HG02623 (cell line): ENCODE results near the gene TSPAN9.

Source experiments
- ATAC-seq: cut with Tn5 transposase; IDR thresholded peaks from one replicate; pipeline ENCODE4 v1.9.1; 2021; ENCODE audit warnings: moderate library complexity; ENCODE audit not compliant: unreplicated experiment

Gene TSPAN9

DNA sequence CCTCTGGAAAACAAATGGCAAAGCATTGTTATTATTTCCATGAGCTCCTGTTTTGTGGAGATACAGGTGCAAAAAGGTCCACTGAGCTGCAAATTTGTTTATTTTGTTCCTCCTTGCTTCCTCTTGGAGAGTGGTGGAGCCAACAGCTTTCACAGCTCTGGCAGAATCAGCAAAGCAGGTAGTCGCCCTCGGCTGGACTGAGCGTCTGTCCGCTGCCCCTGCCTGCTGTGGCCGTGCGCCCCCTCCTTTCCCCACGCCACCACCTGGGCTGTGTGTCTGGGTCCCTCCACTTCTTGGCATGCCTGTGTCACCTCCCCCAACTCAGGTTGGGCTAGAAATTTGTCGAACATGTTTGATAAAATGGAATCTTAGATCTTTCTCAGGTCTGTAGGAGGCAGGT, 188.2 kb downstream of the TSPAN9 start:
- no peak for ATAC-seq

DNA sequence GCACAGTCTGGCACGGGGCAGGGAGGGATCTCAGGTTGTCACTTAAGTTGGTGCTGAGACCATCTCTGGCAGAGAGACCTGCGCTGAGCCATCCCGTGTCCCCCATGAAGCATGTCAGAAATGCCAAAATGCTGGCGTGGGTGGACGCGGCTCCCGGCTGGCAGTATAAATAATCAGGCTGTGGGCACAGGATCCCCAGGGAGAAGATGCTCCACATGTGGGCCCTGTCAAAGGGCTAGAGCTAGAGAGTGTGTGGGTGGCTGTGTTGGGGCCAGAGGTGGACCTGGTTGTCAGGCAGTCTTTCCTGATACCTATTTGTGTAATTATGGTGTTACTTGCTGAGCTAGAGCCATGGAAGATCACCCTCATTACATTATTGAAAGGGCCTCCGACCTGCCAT, 189.5 kb downstream of the TSPAN9 start:
- ATAC-seq: no peak

DNA sequence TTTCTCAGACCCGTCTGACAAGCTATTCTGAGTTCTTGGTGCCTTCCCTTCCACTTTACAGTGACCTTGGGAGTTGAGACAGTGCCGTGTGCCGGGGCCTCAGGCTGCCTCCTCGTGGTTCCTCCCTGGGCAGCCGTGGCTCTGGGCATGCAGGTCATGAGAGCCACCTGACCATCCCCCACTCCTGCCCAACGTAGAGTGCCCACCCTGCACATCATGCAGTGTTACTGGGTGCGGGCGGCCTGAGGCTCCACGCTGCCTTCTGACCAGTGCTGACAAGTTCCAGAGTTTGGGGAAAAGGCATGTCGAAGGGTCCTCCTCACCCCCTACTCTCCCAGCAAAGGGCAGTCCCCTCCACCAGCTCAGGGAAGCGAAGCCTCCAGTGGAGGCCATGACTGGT, 190.5 kb downstream of the TSPAN9 start:
- ATAC-seq: no peak

DNA sequence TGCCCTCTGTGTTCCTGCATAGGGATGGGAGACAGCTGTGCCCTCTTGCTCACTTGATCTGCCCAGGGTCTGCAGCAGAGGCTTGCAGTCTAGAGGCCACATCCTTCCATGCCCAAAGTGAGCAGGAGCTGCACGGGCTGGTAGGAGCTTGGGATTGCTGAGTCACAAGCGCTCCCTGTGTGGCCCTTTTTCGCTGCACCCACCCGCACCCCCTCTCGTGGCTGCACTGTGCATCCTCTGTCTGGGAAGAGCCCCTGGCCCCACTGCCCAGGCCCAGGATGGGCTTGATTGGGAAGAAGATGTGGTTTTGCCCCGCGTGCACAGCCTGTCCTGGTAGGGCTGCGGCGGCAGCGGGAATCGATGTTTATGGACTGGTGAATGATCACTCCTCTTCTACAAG, 192.4 kb downstream of the TSPAN9 start:
- ATAC-seq: no peak

DNA sequence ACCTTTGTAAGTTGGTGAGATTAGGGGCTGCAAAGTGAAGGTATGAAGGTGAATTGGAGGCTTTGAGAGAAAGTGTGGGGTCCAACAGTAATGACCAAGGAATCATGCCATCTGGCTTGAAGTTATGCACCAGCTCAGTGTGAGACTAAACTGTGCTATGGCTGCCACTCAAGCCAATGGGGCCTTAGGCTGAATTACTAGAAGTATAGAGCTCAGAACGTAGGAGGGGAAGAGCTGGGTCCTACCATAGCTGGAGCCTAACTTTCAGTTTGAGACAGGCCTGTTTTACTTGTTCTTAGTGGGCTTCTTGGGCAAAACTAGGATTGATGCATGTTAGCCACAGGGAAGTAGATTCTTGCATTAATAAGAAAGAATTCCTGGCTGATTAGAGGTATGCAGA, 194.0 kb downstream of the TSPAN9 start:
- no peak for ATAC-seq

DNA sequence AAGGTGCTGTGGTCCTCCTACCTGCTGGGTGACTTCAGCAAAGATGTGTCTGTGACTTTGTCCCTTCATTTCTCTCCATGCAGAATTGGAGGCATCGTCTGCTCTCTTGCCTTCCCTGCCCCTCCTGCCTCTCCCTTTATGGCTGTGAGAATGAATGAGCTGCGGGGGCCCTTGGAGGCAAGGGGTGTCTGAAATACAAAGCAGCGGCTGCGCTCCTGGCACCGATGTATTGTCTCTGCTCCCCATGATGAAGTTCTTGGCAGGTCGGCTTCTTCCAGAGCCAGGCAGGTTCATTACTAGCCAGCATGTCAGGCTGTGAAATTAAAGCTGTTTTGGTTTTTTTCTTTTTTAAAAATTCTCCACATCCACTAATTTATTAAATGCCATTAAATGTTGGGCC, 194.5 kb downstream of the TSPAN9 start:
- no peak for ATAC-seq

DNA sequence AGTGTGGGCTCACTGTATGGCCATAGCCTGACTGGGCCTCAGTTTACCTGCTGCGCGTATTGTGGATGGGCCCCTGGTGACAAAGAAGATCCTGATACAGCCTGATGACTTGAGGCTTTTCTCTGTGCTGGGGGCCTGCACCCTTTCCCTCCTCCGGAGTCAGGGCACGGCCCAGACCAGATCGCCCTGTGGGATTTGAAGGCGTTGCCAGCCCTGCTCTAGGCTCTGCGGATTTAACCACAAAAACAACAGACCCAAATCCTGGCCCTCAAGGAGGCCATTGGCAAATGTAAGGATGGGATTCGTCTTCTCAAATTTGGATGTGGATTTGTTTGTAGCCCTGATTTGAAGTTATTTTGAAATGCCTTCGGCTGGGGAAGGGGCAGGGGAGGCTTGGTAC, 195.8 kb downstream of the TSPAN9 start:
- no peak for ATAC-seq

DNA sequence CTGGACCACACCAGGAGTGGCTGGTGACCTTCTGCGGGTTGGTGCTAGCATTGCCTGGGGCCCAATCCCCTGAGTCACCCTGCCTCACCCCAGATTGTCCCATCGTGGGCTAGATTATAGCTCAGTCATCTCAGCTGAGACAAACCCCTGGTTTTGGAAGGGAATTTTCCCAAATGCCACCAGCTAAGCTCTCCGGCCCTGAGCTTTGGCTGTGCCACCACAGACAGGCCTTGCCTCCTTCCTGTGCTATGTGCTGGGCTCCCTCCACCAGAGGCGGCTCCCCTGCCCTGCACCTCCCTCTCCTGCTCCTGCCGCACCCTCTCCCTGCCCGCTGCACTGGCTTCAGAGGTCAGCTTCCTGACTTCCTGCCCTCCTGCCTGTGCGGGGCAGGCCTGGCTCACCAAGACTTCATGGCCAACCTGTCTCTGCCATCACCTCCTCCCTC, 196.3 kb downstream of the TSPAN9 start:
- ATAC-seq: no peak

DNA sequence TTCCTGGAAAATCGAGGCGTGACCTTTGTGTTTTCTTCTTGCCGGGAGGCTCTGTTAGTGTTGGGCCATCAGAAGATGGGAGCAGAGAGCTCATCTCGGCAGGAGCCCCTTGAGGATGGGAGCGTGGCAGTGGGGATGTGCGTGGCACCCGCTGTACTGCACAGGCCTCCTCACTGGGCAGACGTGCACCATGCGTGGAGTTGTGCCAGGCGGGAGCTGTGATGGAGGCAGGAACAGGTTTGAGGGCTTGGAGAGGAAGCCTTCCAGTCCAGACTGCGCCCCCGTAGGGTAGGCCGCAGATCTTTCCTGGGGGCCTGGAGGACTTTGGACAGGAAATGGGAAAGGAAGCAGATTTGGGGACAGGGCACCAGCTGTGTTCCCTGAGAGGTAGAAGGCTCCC, 197.5 kb downstream of the TSPAN9 start:
- no peak for ATAC-seq

DNA sequence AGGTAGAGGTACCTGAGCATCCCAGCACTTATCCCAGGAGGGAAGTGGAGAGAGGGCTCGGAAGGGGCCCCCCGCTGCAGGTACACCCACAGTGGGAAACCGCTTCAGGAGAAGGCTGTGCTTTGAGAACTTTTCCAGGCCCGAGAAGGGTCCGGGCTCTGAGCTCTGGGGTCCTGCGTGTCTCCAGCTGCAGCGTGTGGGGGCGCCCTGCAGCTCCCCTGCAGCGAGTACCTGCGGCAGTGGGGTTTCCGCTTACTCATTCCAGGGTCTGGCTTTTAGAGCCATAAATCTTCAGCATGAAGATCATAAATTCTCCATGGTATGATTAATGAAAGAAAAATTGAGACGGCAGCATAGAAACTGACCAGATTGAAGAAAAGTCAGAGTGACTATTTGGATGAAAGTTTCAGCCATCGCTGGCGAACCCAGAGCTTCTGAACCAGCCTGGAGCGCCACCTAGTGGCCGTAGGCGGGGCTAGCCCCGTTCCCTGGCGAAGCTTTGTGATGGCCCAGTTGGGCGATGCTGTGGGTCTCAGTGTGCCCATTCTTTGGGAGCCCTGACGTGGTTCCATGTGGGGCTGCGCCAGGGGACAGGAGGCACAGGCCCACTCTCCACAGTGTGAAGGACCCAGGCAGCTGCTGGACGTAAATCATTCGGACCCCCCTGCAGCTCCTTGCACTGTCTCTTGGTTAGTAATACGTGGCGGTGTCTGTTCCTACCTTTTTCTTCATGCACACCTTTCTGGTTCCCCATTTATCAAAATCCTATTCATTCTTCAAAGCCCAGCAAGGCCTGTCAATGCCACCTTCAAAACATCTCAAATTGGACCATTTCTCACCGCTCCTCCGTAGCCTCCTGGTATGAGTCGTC, 198.2 kb downstream of the TSPAN9 start:
- no peak for ATAC-seq

DNA sequence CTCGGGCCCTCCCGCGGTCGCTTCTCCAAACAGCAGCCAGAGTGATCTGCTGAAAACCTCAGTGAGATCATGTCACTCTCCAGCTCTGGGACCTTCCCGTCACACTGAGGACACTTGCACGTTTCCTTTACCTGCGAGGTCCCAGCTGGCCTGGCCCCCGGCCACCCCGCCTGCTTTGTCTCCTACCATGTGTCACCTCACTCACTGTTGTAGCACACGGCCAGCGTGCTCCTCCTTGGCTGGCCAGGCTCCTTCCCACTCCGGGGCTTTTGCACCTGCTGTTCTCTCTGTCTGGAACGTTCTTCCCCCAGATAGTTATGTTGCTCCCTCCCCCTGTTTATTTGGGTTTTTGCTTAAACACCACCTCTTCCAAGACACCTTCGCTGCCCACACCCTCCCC, 199.0 kb downstream of the TSPAN9 start:
- ATAC-seq: no peak

DNA sequence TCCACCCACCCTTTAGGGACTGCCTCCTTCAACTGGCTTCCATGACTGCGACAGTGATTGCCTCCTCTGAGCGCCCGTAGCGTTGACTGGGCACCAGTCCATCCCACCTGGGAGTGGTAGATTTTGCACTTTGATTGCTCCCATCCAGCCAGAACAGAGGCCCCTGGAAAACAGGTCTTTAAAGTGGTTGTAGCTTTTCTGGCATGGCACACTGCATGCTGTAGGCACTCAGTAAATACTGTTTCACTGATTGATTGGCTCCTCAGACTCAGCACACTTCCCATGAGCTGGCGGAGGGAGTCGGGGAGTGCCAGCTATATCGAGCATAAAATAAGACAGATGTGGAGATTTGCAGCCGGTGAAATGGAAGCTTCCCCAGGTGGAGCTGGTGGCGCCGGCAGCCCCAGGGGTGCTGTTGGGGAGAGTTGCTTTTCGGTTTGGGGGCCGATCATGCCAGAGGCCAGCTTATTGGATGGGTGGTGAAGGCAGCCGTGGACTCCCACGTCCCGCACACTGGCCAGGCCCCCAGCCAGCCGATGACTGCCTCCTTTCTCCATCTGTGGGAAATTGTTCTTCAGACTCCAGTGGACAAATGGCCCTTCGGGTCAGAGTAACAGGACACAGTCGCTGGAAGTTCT, 200.2 kb downstream of the TSPAN9 start:
- no peak for ATAC-seq

DNA sequence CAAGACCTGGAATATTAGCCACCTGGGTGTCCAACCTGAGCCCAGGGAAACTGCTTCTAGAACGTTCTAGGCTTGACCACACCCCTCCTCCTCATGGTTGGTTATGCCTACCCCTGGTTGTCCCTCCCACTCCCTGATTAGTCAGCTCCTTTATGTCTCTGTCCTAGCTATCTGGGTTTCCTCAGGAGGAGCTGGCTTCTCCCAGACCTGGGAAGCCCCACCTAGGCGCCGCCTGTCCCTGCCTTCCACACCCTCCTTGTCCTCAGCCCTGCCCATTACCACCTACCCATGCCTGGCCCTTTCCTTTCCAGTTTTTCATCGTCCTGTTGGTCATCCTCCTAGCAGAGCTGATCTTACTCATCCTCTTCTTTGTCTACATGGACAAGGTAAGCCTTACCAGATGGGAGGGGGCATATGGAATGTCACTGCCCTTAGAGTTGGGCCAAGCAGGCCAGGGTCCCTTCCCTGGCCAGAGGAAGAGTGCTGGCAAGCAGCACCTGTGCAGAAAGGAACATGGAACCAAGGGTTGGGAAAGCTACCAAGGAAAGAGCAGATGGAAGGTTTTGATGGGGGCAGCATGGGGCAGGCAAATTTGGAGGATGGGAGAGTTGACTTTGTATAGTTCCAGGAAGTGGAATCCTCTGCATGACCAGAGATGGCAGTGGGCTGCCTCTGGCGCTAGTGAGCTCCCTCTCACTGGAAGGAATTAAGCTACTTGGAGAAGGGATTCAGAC, 201.7 kb downstream of the TSPAN9 start:
- ATAC-seq: no peak

DNA sequence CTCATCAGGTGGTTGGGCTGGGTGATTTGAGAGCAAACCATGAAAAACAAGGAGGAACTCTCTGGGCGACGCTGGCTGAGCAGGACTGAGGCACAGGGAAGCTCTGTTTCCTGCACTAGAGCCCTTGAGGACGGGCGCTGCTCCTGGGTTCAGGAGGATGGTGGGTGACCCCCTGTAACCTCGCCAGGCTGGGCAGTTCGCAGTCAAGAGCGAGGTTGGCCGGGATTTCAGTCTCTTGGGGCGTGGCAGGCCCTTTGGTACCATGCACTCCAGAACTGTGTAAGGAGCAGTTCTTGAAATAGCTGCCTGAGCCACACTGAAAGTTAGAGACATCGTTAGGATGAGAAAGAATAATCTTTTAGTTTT, 202.2 kb downstream of the TSPAN9 start:
- ATAC-seq: no peak

DNA sequence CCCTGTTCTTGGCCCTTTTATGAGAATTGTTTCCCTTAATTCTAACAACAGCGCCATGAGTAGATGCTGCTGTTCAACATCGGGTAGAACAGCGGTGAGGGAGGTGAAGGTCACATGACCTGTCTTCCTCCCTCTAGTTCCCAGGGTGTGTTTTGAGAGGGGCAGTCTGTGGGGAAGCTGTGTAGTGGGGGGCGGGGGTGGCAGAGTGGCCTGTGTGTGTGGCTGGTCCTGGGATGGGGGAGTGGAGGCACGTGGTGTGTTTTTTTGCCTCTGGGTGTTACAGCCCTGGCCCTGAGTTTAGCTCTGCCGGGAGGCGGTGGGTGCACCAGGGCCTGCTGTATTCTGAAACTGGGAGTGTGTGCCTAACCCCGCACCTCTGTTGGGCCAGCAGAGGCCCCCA, 202.7 kb downstream of the TSPAN9 start:
- ATAC-seq: no peak

DNA sequence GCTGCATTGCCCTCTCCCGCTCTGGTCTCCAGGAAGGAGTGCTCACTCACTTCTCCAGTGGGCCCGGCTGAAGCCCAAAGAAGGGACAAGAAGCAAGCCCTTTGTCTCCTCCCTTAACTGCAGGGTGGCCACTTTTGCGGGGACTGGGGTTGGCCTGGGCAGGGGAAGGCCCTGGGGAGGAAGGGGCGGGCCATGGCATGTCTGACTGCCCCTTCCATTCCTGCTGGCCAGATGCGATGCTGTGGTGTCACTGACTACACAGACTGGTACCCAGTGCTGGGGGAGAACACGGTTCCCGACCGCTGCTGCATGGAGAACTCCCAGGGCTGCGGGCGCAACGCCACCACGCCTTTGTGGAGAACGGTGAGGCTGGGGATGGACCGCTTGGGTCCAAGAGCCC, 203.8 kb downstream of the TSPAN9 start:
- ATAC-seq: no peak

DNA sequence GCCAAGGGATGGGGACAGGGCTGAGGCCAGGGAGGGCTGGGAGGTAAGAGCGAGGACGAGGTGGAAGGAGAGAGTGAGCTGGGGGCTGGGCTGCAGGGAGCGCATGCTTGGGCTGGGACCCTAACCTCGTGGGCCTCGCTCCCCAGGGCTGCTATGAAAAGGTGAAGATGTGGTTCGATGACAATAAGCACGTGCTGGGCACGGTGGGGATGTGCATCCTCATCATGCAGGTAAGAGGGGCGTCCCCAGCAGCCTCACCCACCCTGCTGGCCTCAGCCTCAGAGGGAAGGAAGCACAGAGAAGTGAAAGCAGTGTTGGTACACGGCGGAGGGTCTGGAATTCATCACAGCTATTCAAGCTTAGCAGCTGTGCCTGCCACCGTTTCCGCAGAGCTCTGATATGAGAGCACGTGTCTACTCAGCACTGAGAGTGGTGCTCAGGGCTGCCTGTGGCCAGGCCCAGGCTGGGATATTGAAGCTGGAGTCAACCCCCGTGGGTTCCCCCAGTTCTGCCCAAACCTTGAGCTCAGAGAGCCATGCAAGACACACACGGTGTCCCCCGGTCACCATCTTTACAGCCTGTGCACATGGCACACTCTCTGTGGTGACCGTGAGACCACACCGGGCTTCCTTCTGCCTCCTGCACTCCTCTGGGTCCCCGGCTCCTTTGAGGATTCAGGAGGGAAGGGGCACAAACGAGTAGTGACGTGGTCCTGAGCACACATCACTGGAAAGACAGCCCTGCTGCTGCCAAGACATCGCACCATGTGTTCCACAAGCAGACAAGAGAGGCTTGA, 204.6 kb downstream of the TSPAN9 start:
- no peak for ATAC-seq

DNA sequence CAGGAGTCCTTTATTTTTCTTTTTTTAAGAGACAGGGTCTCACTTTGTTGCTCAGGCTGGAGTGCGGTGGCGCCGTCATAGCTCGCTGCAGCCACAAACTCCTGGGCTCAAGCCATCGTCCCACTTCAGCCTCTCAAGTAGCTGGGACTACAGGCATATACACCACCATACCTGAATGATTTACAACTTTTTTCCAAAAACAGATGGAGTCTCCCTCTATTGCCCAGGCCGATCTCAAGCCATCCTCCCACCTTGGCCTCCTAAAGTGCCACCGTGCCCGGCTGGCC, 205.1 kb downstream of the TSPAN9 start:
- ATAC-seq: no peak

DNA sequence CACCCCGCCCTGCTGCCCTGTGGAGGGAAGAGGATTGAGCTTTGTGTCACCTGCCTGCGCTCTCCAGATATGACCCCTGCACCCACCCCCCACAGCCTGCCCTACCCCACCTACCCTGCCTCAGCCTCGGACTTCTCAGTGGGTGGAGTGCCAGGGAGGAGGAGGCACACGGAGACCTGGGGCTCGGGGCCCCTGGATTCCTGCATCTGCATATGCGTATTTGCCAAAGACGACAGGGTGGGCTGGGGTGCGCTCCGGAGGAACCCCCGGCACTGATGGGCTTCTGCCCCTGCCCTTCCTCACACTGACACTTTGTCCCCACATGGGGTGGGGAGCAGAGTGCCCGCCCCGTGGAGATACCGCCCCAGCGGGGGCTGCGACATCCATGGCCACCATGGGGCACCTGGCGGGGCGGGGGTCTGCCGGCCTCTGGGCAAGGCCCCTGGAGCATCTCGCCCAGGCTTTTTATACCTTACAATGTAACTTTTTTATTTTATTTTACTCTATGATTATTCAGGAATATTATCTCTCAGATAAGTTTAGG, 206.0 kb downstream of the TSPAN9 start:
- ATAC-seq: no peak

DNA sequence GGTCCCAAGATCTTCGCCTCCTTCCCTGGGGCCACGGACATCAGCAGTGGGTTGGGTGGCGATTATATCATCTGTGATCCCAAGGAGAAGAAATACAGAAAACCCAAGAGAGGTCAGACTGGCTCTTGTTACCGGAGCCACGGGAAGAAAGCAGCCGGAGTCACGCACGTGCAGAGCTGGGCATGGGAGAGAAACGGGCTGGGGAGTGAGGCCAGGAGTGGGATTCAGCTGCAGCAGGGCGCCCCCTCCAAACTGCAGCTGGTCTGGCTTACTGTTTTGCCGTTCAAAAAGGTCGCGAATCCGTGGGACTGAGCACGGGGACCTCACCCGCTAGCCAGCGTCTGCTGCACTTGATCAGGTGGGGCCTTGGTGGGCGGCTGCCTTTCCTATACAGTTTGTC, 207.2 kb downstream of the TSPAN9 start:
- ATAC-seq: no peak

DNA sequence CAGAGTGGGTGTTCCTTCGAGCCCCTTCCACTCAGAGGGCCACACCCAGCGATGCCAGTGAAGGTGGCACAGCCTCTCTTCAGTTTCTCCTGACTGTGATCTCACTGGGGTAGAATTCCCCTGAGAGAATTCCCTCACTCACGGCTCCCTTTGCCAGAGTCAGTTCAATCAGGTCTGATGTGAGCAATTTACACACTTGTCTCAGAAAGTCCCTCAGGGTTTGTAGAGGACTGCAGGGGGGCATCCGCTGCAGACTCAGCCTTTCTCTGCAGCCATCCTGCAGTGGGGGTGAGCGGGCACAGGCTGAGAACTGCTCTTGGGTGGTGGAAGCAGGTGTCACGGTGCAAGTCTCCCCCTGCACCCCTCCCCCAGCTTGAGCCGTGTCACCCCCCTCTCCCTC, 208.4 kb downstream of the TSPAN9 start:
- no peak for ATAC-seq
